ENCODE measurements around the gene TRAPPC5.

Gene TRAPPC5

DNA sequence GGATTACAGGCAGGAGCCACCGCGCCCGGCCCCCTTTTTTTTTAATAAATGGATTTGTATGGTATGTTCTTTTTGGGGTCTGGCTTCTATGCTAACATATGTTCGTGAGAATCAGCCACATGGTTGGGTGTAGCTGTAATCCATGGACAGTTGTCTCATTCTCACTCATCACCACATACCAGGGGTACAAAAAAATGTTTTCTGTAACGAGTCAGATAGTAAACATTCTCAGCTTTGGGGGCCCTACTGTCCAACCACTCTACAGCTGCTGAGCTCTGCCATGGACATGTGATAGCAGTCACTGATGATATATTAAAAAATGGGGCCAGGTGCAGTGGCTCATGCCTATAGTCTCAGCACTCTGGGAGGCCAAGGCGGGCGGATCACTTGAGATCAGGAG lies 16.9 kb upstream of the TRAPPC5 start:
- DNase-seq (ENCODE audit: low read depth in 2 of 2) = no peak
- TF ChIP-seq, protein P1, sequence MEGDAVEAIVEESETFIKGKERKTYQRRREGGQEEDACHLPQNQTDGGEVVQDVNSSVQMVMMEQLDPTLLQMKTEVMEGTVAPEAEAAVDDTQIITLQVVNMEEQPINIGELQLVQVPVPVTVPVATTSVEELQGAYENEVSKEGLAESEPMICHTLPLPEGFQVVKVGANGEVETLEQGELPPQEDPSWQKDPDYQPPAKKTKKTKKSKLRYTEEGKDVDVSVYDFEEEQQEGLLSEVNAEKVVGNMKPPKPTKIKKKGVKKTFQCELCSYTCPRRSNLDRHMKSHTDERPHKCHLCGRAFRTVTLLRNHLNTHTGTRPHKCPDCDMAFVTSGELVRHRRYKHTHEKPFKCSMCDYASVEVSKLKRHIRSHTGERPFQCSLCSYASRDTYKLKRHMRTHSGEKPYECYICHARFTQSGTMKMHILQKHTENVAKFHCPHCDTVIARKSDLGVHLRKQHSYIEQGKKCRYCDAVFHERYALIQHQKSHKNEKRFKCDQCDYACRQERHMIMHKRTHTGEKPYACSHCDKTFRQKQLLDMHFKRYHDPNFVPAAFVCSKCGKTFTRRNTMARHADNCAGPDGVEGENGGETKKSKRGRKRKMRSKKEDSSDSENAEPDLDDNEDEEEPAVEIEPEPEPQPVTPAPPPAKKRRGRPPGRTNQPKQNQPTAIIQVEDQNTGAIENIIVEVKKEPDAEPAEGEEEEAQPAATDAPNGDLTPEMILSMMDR (IDR thresholded peaks at IDR 0.05; ENCODE audit: low read depth, low read length) = no peak
- H3K4me3 ChIP-seq (replicated peaks in 1 of 2; ENCODE audit: low read depth in 2 of 2, low read length in 2 of 2) = no peak overlapping the region

DNA sequence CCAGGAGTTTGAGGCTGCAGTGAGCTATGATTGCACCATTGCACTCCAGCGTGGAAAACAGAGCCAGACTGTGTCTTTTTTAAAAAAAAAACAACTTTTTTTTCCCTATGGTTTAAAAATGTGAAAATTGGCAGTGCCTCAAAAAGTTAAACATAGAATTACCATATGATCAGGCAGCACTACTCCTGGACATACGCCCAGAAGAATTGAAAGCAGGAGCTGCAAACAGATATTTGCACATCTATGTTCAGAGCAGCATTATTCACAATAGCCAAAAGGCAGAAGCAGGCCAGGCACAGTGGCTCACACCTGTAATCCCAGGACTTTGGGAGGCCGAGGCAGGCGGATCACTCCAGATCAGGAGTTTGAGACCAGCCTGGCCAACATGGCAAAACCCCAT lies 15.6 kb upstream of the TRAPPC5 start:
- DNase-seq (ENCODE audit: low read depth in 2 of 2) = peak; percentile 55 to 85
- TF ChIP-seq, protein P1 (IDR thresholded peaks at IDR 0.05; ENCODE audit: low read depth, low read length) = no peak
- H3K4me3 ChIP-seq (replicated peaks in 1 of 2; ENCODE audit: low read depth in 2 of 2, low read length in 2 of 2) = no peak overlapping the region

DNA sequence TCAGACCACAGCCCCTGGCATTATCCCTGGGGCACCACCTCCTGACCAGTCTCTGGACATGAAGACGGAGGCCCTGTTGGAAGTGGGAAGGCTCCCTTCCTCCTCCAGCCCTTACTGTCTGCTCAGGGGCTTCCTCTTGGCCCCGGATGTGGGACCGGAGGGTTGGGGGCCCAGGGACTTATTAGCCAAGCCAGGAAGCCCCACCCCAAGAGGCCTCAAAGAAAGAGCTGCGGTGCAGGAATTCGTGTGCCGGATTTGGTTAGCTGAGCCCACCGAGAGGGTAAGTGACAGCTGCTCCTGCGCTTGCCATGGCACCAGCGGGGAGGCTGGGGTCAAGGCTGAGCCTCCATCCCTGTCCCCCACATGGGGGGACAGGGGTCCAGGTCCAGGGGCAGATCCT lies 11.8 kb upstream of the TRAPPC5 start, which contains the start of gene RETN:
Gene RETN, plus strand, starts transcription at position 208 of the 400 bp plus-strand sequence. CDS start 278 bp downstream, outside the sequence.
- DNase-seq (ENCODE audit: low read depth in 2 of 2) = no peak
- TF ChIP-seq, protein P1 (IDR thresholded peaks at IDR 0.05; ENCODE audit: low read depth, low read length) = no peak
- H3K4me3 ChIP-seq (replicated peaks in 1 of 2; ENCODE audit: low read depth in 2 of 2, low read length in 2 of 2) = no peak within 1 kb of the TSS

DNA sequence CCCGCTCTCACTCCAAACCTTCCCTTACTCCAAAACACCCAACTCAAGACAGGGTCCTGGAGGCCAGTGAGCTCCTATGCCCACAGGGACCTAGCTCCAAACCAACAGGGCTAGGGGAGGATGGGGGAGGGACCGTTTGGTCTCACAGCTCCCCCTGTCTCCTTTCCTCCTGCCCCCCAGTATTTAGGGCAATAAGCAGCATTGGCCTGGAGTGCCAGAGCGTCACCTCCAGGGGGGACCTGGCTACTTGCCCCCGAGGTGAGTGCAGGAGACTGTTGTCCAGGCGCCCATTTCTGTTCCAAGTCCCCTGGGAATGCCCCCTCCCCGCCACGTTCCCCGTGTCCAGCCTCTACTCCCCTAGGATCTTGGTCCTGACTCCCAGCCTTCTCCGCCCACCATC lies 11.0 kb upstream of the TRAPPC5 start:
- TF ChIP-seq, protein P1 (IDR thresholded peaks at IDR 0.05; ENCODE audit: low read depth, low read length) = no peak
- no peak overlapping the region for H3K4me3 ChIP-seq (replicated peaks in 1 of 2; ENCODE audit: low read depth in 2 of 2, low read length in 2 of 2)
- no peak for DNase-seq (ENCODE audit: low read depth in 2 of 2)

DNA sequence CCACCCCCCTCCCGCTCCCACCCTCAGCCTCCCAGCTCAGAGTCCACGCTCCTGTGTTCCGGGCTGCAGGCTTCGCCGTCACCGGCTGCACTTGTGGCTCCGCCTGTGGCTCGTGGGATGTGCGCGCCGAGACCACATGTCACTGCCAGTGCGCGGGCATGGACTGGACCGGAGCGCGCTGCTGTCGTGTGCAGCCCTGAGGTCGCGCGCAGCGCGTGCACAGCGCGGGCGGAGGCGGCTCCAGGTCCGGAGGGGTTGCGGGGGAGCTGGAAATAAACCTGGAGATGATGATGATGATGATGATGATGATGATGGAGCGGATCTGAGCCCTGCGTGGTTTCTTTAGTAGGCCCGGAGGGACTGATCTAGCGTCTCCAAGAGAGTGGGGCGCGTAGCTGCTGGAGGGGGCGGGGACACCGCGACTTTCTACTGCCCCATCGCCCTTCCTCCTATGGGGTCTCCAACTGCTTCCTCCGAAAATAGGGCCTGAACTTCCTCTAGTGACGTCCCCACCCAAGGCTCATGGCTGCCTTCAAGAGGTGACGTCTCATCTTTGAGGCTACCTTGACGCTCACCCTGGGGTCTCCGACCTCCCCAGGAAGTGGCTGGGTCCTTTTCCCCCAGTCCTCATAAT lies 10.4 kb upstream of the TRAPPC5 start:
- no peak overlapping the region for H3K4me3 ChIP-seq (replicated peaks in 1 of 2; ENCODE audit: low read depth in 2 of 2, low read length in 2 of 2)
- TF ChIP-seq, protein P1 (IDR thresholded peaks at IDR 0.05; ENCODE audit: low read depth, low read length) = no peak
- DNase-seq (ENCODE audit: low read depth in 2 of 2) = no peak

DNA sequence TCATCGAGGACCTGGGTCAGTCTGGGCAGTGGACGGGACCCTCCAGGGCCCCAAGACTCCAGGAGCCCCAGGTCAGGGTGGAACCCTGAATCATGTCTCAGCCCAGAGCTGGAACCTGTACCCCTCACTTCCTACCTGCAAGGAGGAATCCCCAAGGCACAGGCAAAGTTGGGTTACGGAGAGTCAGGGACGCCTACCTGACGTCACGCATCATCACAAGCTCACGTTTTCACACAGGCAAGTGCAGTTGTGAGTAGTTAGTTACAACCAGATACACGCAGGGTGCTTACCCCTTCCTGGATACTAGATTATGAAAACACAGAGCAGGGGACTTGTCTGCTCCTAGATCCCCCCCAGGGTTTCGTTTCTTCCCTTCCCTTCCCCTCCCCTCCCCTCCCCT lies 9.8 kb upstream of the TRAPPC5 start:
- DNase-seq (ENCODE audit: low read depth in 2 of 2) = no peak
- TF ChIP-seq, protein P1 (IDR thresholded peaks at IDR 0.05; ENCODE audit: low read depth, low read length) = no peak
- H3K4me3 ChIP-seq (replicated peaks in 1 of 2; ENCODE audit: low read depth in 2 of 2, low read length in 2 of 2) = no peak overlapping the region

DNA sequence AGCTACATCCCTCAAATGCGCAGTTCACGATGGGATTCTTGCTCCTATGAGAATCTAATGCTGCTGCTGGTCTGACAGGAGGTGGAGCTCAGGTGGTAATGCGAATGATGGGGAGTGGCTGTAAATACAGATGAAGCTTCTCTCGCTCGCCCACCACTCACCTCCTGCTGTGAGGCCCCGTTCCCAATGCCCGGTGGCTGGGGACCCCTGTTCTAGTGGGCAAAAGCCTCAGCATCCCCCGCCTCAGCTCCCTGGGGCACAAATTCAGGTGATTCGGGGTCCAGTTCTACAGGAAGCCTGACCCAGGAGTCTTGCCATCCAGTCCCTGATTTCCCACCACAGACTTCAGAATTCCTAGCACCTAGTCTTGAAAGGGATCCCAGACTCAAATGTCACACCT lies 8.1 kb upstream of the TRAPPC5 start:
- TF ChIP-seq, protein P1 (IDR thresholded peaks at IDR 0.05; ENCODE audit: low read depth, low read length) = no peak
- H3K4me3 ChIP-seq (replicated peaks in 1 of 2; ENCODE audit: low read depth in 2 of 2, low read length in 2 of 2) = no peak overlapping the region
- DNase-seq (ENCODE audit: low read depth in 2 of 2) = no peak
